ENCODE data around the gene CTNNA3.

CTNNA3 gene

GRCh38 chr10:67107670-67108069, 588.3 kb downstream of the CTNNA3 start:
- DNase-seq, result no peak

- no peak for DNase-seq
Measured at GRCh38 chr10:67100951-67101350, 595.0 kb downstream of the CTNNA3 start.

- DNase-seq, result no peak
Measured at GRCh38 chr10:67098461-67098860, 597.5 kb downstream of the CTNNA3 start.

GRCh38 chr10:67095531-67095930, 600.5 kb downstream of the CTNNA3 start:
- no peak for DNase-seq

GRCh38 chr10:67088036-67088435, 608.0 kb downstream of the CTNNA3 start:
- DNase-seq, result no peak

- DNase-seq, result no peak
Measured at GRCh38 chr10:67087135-67087425, 608.9 kb downstream of the CTNNA3 start.

- DNase-seq, result no peak
Measured at GRCh38 chr10:67086327-67087134, 609.5 kb downstream of the CTNNA3 start.

GRCh38 chr10:67079126-67079525, 616.9 kb downstream of the CTNNA3 start:
- peak; percentile 9 for DNase-seq

- no peak for DNase-seq
Measured at GRCh38 chr10:67077376-67077775, 618.6 kb downstream of the CTNNA3 start.

- DNase-seq, result no peak
Measured at GRCh38 chr10:67076144-67076543, 619.9 kb downstream of the CTNNA3 start.

GRCh38 chr10:67075491-67075971, 620.5 kb downstream of the CTNNA3 start:
- DNase-seq, result no peak

GRCh38 chr10:67072654-67073053, 623.3 kb downstream of the CTNNA3 start:
- DNase-seq, result no peak

- DNase-seq, result no peak
Measured at GRCh38 chr10:67050415-67050814, 645.6 kb downstream of the CTNNA3 start.

GRCh38 chr10:67049988-67050387, 646.0 kb downstream of the CTNNA3 start:
- DNase-seq, result no peak

- no peak for DNase-seq
Measured at GRCh38 chr10:67046507-67046906, 649.5 kb downstream of the CTNNA3 start.

- DNase-seq, result no peak
Measured at GRCh38 chr10:67045404-67045803, 650.6 kb downstream of the CTNNA3 start.

- no peak for DNase-seq
Measured at GRCh38 chr10:67043041-67043440, 653.0 kb downstream of the CTNNA3 start.

GRCh38 chr10:67036808-67037207, 659.2 kb downstream of the CTNNA3 start:
- DNase-seq, result no peak

- DNase-seq, result no peak
Measured at GRCh38 chr10:67033878-67034277, 662.1 kb downstream of the CTNNA3 start.

- no peak for DNase-seq
Measured at GRCh38 chr10:67022099-67022498, 673.9 kb downstream of the CTNNA3 start.

- DNase-seq, result no peak
Measured at GRCh38 chr10:67017218-67017617, 678.8 kb downstream of the CTNNA3 start.

- peak; percentile 27 for DNase-seq
Measured at GRCh38 chr10:67015225-67015624, 680.8 kb downstream of the CTNNA3 start.

- DNase-seq, result peak; percentile 22
Measured at GRCh38 chr10:67011981-67012380, 684.0 kb downstream of the CTNNA3 start.

GRCh38 chr10:67011480-67011879, 684.5 kb downstream of the CTNNA3 start:
- no peak for DNase-seq

GRCh38 chr10:67005981-67006380, 690.0 kb downstream of the CTNNA3 start:
- no peak for DNase-seq

All from fibroblast of skin of back (primary cell).